Aorta (tissue), 5 donors: ENCODE measurements around the gene TCF20. TPM values are rescaled to one million over a fixed set of nuclear protein-coding genes. Genes with fewer than 3 reads are reported as not detected.

Source experiments
- ATAC-seq: fragments of 200-7000 bp; cut with Tn5 transposase; one replicate; pipeline ENCODE4 v1.9.1; 2022; ENCODE audit warnings: moderate library complexity; ENCODE audit not compliant: low FRiP score
- DNase-seq, 2 donors: peaks; one replicate each; pipeline ENCODE4 v3.0.0-alpha.2; 2020
- H3K27ac ChIP-seq, 2 donors: one replicate each; pipeline ENCODE4 v1.5.1; 2013; ENCODE audit warnings: low read length in 2 of 2, mild to moderate bottlenecking in 2 of 2, moderate library complexity in 2 of 2, control low read depth in 1 of 2, inconsistent platforms in 1 of 2, low read depth in 1 of 2
- H3K27me3 ChIP-seq, 2 donors: one replicate each; pipeline ENCODE4 v1.6.1; 2013; ENCODE audit warnings: control low read depth in 1 of 2, low read length in 1 of 2, mild to moderate bottlenecking in 1 of 2, moderate library complexity in 1 of 2; ENCODE audit not compliant: insufficient read depth in 2 of 2, control insufficient read depth in 1 of 2
- H3K36me3 ChIP-seq, 2 donors: one replicate each; pipeline ENCODE4 v1.6.1; 2013; ENCODE audit warnings: control low read depth in 1 of 2, low read length in 1 of 2, mild to moderate bottlenecking in 1 of 2; ENCODE audit not compliant: insufficient read depth in 2 of 2, control insufficient read depth in 1 of 2
- H3K4me1 ChIP-seq, 2 donors: one replicate each; pipeline ENCODE4 v1.6.1; 2013; ENCODE audit warnings: low read length in 2 of 2, control low read depth in 1 of 2, mild to moderate bottlenecking in 1 of 2, moderate library complexity in 1 of 2; ENCODE audit not compliant: insufficient read depth in 2 of 2, control insufficient read depth in 1 of 2
- H3K4me3 ChIP-seq, 2 donors: one replicate each; pipeline ENCODE4 v1.5.1; 2013; ENCODE audit warnings: low read length in 2 of 2, control low read depth in 1 of 2, mild to moderate bottlenecking in 1 of 2
- H3K9me3 ChIP-seq: one replicate; pipeline ENCODE4 v1.6.1; 2013; ENCODE audit warnings: mild to moderate bottlenecking, low read length; ENCODE audit not compliant: control insufficient read depth
- WGBS, 2 donors: extraction: QIAGEN DNeasy Blood & Tissue Kit; methylation state at CpG; one replicate each; pipeline ENCODE4 v1.1.7; 2013; 5-methylcytosine and 5-hydroxymethylcytosine counted together
- intact Hi-C, 2 donors: fragments of 100-400 bp; cut with DNase I; formaldehyde crosslinking; loops; one replicate each; pipeline versions ENCODE4 v1.14.2 to v1.15.0; 2022
- polyA plus RNA-seq, 2 donors: library from polyadenylated mRNA; stranded (reverse); fragments of 200-250 nt; gene quantifications; one replicate each; pipeline ENCODE4 v1.2.3, GENCODE V29; 2013
- total RNA-seq, 2 donors: library from RNA; stranded (reverse); fragmentation: NEBNext Ultra II Directional; extraction: Animal tissue kit (Norgen Biotek cat#: 25700); gene quantifications; one replicate each; pipeline ENCODE4 v1.2.1, GENCODE V29; 2021
- donor health status: healthy with polysubstance abuse.
- donor health status: Bipolar disorder and iron deficiency.
- donor health status: DM: no; HTN: no; CAD: no.
- donor health status: DM: no; HTN: no; CAD: no.
- donor health status: DM: yes; HTN: yes; CAD: no.

Gene TCF20
- total and polyA plus RNA-seq, 4 donors: 6.1 to 42.9 (median 18.4) TPM

- Histone ChIP-seq H3K4me3 (no peak overlapping the region), H3K27me3 (no peaks in the 10 kb centered on the region), H3K9me3 (no peaks in the 10 kb centered on the region), H3K27ac (no peak overlapping the region), H3K4me1 (peaks cover 0 to 2% of the 10 kb centered on the region in 2 donors), H3K36me3 (no peaks in the 10 kb centered on the region)
- 94 to 95% methylated on average over 6 of the region's 6 CpGs for WGBS, 2 donors
- ATAC-seq: no peak
- DNase-seq: no peak
- intact Hi-C loops: no loop called here
These were observed 33.6 kb downstream of the TCF20 start for GRCh38 chr22:42236848-42237247.

- H3K27ac ChIP-seq: no peak overlapping the region
- peaks cover 0 to 2% of the 10 kb centered on the region in 2 donors for H3K4me1 ChIP-seq
- WGBS, 2 donors: 98% methylated on average over 4 of the region's 4 CpGs
- H3K4me3 ChIP-seq: no peak overlapping the region
- intact Hi-C loops: no loop called here
- DNase-seq (no peak), ATAC-seq (no peak)
- no peaks in the 10 kb centered on the region for H3K36me3 ChIP-seq
- no peaks in the 10 kb centered on the region for H3K27me3 ChIP-seq
- no peaks in the 10 kb centered on the region for H3K9me3 ChIP-seq
These were observed 34.2 kb downstream of the TCF20 start for GRCh38 chr22:42236268-42236667.

GRCh38 chr22:42233879-42234278 lies 36.6 kb downstream of the TCF20 start:
- H3K4me1 ChIP-seq: peaks cover 0 to 7% of the 10 kb centered on the region in 2 donors
- H3K27me3 ChIP-seq: no peaks in the 10 kb centered on the region
- ATAC-seq (no peak), DNase-seq (no peak)
- no peaks in the 10 kb centered on the region for H3K9me3 ChIP-seq
- no peaks in the 10 kb centered on the region for H3K36me3 ChIP-seq
- intact Hi-C loops: no loop called here
- H3K4me3 ChIP-seq: no peak overlapping the region
- no peak overlapping the region for H3K27ac ChIP-seq
- 63 to 72% methylated on average over 3 of the region's 3 CpGs for WGBS, 2 donors

GRCh38 chr22:42231929-42232328 lies 38.5 kb downstream of the TCF20 start:
- DNase-seq (no peak), ATAC-seq (no peak)
- H3K27ac ChIP-seq: no peak overlapping the region
- H3K4me3 ChIP-seq: no peak overlapping the region
- H3K27me3 ChIP-seq: no peaks in the 10 kb centered on the region
- H3K36me3 ChIP-seq: no peaks in the 10 kb centered on the region
- peaks cover 0 to 7% of the 10 kb centered on the region in 2 donors for H3K4me1 ChIP-seq
- no peaks in the 10 kb centered on the region for H3K9me3 ChIP-seq
- WGBS, 2 donors: 96 to 97% methylated on average over 3 of the region's 3 CpGs
- intact Hi-C loops: no loop called here

- Histone ChIP-seq H3K4me1 (peaks cover 0 to 7% of the 10 kb centered on the region in 2 donors), H3K27me3 (no peaks in the 10 kb centered on the region), H3K4me3 (no peak overlapping the region), H3K27ac (no peak overlapping the region), H3K36me3 (no peaks in the 10 kb centered on the region), H3K9me3 (no peaks in the 10 kb centered on the region)
- no peak for DNase-seq
- 30 to 32% methylated on average over 6 of the region's 6 CpGs for WGBS, 2 donors
- ATAC-seq: peak; percentile 59
- intact Hi-C loops: no loop called here
These were observed 40.9 kb downstream of the TCF20 start for GRCh38 chr22:42229455-42230149.

- 80 to 87% methylated on average over 4 of the region's 4 CpGs for WGBS, 2 donors
- H3K4me1 ChIP-seq: peaks cover 0 to 5% of the 10 kb centered on the region in 2 donors
- intact Hi-C loops: no loop called here
- H3K36me3 ChIP-seq: no peaks in the 10 kb centered on the region
- no peaks in the 10 kb centered on the region for H3K9me3 ChIP-seq
- no peak overlapping the region for H3K27ac ChIP-seq
- H3K4me3 ChIP-seq: no peak overlapping the region
- DNase-seq (no peak), ATAC-seq (no peak)
- no peaks in the 10 kb centered on the region for H3K27me3 ChIP-seq
These were observed 42.0 kb downstream of the TCF20 start for GRCh38 chr22:42228483-42228882.

- intact Hi-C loops: no loop called here
These were observed 43.0 kb downstream of the TCF20 start for GRCh38 chr22:42227435-42227834.

GRCh38 chr22:42225841-42226240 lies 44.6 kb downstream of the TCF20 start:
- intact Hi-C loops: no loop called here
- Histone ChIP-seq H3K36me3 (no peaks in the 10 kb centered on the region), H3K4me3 (no peak overlapping the region), H3K9me3 (no peaks in the 10 kb centered on the region), H3K4me1 (peaks cover 0 to 5% of the 10 kb centered on the region in 2 donors), H3K27me3 (no peaks in the 10 kb centered on the region), H3K27ac (no peak overlapping the region)
- ATAC-seq (no peak), DNase-seq (no peak)
- WGBS, 2 donors: 70 to 78% methylated on average over 1 of the region's 1 CpG

More at GRCh38 chr22:42227435-42227834, 43.0 kb downstream of the TCF20 start:
- 98 to 99% methylated on average over 3 of the region's 3 CpGs for WGBS, 2 donors
- Histone ChIP-seq H3K9me3 (no peaks in the 10 kb centered on the region), H3K27me3 (no peaks in the 10 kb centered on the region), H3K4me3 (no peak overlapping the region), H3K36me3 (no peaks in the 10 kb centered on the region), H3K27ac (no peak overlapping the region), H3K4me1 (peaks cover 0 to 5% of the 10 kb centered on the region in 2 donors)
- no peak for ATAC-seq
- no peak for DNase-seq

GRCh38 chr22:42222140-42222539 lies 48.3 kb downstream of the TCF20 start:
- intact Hi-C loops: no loop called here
- peaks cover 0 to under 1% of the 10 kb centered on the region in 2 donors for H3K4me1 ChIP-seq
- H3K27me3 ChIP-seq: no peaks in the 10 kb centered on the region
- H3K36me3 ChIP-seq: no peaks in the 10 kb centered on the region
- 97 to 100% methylated on average over 1 of the region's 1 CpG for WGBS, 2 donors
- H3K4me3 ChIP-seq: no peak overlapping the region
- ATAC-seq: no peak
- H3K27ac ChIP-seq: no peak overlapping the region
- H3K9me3 ChIP-seq: no peaks in the 10 kb centered on the region
- DNase-seq: no peak
